Right kidney (tissue), 1 donor: Measurements from ENCODE around the gene PLA2G4D.

ENCODE experiments used
- DNase-seq: peaks from one replicate; pipeline ENCODE4 v3.0.0-alpha.2; 2016

PLA2G4D gene

DNA sequence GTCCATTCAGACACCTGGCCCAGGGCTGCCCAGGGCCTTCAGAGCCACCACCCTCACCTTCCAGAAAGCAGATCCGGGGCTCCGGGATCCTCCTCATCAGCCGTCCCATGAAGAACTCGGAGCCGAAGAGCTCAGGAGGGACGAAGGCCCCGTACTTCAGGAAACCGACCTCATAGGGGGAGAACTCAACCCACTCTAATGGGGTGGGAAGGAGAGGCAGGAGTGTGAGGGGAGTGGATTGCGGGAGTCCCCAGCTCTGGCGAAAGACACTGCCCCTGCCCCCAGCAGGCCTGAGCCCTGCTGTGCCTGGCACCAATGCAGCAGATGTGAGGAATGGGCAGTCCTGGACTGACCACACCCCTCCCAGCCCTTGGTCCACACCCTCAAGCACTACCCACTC lies 22.6 kb downstream of the PLA2G4D start:
- no peak for DNase-seq

DNA sequence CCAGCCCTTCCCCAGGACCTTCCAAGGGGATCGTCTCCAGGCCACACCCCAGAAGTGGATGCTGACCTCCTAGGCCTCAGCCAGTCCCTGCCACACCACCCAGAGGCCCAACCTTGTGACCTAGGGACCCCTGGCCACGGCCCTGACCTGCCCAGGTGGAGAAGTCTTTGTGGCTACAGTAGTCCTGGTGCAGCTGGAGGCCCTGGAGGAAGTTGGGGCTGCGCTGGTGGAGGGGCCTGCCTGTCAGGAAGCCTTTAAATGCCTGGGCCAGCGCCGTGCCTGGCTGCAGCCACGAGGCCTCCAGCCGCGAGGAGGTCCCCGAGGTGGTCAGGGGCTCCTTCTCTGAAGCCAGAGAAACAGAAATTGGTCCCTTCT lies 23.4 kb downstream of the PLA2G4D start:
- DNase-seq: no peak

DNA sequence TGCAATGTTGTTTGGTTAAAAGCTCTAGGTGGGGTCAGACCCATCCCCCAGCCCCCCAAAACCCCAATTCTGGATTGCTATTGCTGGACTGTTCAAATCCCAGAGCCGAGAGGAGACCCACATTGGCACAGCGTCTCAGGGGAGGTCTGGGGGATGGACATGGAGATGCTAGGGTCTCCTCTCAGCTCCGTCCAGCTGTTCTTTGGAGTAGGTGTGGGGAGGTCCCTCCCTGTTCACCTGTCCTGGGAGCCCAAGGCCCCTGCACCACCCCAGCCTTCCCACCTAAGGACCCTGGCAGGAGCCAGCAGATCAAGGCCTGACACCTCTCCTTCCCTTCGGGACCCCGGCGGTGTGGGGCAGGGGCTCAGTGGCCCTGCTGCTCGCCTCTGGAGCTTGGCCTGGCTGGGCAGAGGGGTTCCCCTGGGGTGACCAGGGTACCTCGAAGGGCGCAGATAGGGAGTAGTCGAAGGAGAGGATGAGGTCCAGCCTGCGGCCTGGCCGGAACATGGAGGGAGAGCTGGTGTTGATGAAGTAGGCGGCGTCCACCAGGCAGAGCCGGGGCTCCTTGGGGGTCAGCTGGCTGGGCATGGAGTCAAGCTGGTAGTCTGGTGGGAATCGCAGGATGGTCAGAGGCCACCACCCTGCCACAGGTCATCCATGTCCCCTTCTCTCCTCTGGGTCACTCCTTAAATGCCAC lies 23.9 kb downstream of the PLA2G4D start:
- no peak for DNase-seq

DNA sequence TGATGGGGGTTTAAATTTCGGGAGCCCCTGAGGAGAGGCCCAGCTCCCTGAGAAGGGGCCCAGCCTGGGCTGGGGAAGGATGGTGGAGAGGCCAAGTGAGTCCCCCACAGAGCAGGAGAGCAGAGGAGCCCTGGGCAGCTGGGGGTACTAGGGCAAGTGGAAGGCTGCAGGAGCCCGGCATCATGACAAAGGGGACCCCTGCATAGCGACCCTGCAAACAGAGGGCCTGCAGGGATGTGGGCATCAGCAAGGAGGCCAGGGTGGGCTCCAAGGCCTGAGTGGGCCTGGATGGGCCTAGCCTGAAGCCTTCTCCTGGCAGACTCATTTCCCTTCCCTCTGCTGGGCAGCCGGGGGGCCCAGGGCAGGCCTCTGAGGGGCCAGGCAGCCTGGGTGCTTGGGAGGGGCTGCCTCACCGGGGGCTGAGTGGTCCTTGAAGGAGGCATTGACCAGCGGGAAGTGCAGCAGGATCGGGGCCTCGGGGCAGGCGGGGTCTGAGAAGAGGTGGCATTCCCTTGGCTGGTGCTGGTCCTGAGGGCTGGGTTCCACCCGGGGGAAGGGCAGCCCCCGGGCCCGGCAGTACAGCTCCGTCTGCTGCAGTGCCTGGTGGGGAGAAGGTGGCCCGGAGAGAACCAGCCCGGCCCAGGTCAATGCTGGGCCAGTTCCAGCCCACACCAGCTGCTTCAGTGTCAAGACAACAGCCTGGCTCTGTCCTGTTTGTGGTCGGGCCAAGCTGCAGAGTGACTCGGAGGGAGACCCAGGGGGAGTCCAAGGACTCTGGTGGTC lies 24.7 kb downstream of the PLA2G4D start:
- DNase-seq: no peak

DNA sequence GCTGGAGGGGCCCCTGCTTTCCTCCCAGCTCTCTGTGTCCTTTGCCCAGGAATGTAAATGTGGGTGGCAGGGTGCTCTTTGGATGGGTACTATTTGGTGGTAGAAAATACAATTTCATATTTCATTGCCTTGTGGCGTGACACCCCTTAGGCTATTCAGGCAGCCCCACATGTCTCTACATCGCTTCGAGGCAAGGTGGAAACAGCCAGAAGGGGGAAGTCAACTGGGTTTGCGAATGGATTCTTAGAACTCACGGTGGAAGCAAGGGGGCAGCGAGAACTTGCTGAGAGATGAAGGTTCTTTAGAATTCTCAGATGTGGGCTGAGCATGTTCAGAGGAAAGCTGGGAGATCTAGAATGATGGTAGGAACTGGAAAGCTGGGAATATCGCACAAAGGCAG lies 25.3 kb downstream of the PLA2G4D start:
- no peak for DNase-seq

DNA sequence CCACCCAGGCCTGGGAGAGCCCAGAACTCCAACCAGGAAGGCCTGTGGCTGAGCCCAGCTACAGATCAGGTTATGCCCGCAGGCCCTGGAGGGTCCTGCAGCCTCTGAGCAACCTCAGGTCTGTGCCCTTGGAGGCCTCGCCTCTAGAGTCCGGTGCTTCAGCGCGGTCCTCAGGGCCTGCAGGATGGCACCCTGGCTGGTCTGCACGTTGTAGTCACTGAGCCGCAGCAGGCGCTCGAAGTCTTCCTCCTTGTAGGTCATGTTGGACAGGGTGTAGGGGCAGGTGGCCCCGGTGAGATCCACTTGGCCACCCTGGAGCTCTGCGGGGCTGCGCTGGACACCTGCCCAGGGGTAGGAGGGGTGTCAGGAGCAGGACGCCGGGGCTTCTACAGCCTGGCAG lies 25.8 kb downstream of the PLA2G4D start:
- DNase-seq: no peak

DNA sequence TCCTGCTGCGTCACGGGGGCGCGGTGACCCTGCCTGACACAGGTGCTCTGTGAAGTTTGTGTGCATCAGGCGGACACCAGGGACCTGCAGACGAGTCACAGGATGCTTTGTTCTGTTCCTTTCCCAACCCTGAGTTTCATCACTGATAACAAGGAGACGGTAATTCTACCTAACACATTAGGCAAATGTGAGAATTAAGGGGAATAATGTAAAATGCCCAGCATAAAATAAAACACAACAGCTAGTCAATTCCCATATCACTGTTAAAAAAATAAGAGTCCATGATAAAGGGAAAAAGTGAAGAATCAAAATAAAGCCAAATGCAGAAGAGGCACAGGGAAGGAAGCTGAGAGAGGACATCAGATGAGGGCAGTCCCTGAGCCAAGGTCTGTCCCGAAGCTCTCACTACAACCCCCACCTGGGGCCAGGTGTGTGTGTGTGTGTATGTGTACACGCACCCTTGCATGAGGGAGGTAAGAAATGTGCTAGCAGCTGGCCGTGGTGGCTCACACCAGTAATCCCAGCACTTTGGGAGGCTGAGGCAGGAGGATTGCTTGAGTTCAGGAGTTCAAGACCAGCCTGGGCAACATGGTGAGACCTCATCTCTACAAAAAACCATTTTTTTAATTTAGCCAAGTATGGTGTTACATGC lies 27.5 kb downstream of the PLA2G4D start:
- no peak for DNase-seq

DNA sequence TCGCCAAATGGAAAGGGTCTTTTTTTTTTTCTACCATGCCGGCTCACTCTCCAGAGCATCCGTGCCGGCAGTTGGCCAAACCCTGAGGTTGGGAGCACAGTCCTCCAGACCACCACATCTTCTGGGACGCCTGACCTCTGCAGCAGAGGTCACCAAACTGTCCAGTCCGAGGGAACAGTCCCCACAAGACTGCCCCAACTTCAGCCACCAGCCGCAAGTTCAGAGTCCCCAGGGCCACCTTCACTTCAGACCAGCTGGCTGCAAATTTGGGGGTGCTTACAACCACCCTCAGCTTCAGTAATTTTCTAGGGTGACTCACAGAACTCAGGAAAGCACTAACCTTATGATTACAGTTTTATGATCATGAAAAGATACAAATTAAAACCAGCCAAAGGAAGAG lies 28.9 kb downstream of the PLA2G4D start:
- no peak for DNase-seq

DNA sequence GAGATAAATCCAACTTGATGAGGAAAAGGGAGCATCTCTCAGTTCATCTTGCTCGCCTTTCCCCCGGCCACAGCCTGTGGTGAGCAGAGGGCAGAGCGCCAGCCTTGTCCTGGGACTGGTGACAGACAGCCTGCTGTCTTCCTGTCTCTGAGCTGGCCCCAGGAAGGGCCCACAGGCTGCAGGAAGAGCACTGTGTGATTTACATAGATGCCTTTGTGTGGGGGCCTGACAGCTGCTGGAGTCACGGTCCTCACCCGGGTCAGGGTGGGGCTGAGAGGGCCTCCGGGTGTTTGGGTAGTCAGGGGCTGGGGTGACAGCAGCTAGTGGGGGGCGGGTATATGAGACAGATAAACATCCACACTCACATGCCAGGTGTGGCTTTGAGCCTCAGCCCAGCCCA lies 29.3 kb downstream of the PLA2G4D start:
- no peak for DNase-seq

DNA sequence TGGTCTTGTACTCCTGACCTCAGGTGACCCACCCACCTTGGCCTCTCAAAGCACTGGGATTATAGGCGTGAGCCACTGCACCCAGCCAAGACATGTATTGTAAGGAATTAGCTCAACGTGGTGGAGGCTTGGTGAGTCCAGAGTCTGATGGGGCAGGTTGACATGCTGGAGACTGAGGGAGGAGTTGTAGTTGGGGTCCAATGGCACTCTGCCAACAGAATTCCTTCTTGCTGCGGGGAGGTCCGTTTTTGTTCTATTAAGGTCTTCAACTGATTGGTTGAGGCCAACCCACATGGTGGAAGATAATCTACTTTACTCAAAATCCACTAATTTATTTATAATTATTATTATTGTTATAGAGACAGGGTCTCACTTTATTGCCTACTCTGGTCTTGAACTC lies 30.1 kb downstream of the PLA2G4D start:
- no peak for DNase-seq

DNA sequence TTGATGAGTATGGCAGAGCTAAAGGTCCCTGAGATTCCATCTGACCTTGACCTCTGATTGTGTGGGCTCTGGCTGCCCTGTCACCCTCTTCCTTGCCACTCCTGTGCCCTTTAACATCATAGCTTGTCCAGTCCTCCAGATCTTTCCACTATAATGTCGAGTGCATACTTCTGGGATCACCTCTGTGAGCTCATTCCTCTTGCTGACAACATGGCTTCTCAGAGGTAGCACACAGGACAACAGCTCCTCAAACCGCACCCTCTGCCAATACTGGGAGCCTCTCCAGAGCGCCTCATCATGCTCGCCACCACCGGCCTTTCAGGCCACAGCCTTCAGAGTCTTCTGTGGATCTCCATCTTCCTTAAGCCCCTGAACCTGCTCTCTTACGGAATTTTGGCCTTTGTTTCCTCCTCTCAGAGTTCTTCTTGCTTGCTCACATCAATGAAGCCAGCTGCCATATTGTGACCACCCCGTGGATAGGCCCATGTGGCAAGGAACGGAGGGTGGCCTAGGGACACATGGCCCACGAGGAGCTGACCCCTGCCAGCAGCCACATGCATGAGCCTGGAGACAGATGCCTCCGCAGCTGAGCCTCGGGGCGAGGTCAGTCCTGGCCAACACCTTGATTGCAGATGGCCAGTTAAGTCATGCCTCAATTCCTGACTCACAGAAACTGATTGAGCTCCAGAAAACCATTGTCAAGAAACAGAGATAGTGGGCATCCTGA lies 31.1 kb downstream of the PLA2G4D start:
- DNase-seq: no peak

DNA sequence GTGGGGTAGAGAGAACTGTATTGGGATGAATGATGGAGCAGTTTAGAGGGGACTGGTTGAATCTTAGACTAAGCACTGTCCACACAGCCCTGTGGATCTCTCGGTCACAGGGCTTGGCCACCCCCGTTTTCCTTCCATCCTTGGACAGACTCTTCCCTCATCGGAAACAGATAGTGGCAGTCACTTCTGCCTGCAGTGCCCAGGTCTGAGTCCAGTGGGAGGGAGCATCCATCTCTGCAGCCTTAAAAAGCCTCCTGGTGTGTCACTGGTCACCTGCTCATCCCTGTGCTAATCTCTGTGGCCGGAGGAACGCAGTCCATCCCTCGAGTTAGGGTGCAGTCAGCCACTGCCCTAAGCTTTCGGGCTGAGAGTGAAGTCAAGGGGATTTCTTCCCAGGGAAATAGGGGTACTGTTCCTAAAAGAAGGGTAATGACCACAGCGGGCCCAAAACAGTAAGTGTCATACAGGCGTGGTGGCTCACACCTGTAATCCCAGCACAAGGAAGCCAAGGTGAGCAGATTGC lies 32.0 kb downstream of the PLA2G4D start:
- no peak for DNase-seq

DNA sequence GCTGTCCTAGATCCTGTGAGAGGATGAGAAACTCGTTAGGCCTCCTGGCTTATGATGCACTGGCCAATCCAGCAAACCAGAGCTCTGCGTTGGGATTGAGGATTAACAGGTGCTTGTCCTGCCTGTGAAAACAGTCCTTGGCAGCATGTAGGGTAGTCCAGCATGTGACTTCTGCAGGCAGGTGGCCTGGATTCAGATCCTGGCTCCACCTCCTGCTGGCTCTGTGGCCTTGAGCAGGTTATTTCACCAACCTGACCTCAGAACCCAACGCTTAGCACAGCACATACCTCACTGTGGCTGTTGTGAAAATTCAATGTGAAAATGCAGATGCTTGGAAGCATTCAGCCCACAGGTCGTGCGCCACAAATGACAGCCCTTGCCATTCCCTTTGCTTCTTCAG lies 33.6 kb downstream of the PLA2G4D start:
- no peak for DNase-seq

DNA sequence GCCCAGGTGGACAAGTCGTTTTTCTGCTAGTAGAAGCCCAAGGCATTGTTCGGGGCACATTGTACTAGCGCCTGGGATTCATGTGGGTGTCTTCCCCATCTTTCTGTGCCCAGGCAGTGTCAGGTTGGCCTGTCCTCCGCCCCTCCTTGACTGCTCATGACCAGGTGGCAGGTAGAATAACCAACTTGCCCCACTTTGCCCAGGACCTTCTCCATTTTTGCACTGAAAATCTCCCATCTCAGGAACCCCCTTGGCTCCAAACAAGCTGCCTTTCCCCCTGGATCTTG lies 33.9 kb downstream of the PLA2G4D start:
- DNase-seq: no peak

DNA sequence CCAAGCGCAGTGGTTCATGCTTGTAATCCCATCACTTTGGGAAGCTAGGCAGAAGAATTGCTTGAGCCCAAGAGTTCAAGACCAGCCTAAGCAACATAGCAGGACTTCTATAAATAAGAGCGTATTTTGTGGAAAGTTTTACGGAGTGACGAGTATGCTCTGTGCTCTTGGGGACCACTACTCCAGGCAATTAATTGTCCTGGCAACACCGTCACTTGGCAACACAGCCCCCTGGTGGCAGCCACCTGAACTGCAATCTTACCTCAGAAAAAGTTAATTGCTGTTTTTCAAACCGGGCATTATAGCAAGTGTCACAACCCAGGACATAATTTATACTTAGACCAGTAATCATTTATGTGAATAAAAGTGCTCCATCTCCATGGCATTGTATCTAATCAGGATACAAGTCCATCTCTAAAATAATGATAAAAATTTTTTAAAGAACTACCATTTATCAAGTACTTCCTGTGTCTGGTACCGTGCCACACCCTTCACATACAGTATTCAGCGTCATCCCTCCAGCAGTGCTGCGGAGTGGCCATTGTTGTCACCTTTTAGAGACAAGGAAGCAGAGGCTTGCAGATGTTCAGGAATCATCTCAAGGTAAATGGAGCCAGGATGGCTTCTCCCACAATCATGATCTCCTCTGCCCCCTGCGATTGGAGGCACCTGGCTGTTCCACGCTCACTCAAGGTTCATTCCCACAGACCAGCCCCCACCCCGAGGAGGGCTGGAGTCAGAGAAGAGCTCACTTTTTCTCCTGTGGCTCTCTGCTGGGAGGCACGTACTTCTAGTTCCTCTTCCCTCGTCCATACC lies 34.5 kb downstream of the PLA2G4D start:
- no peak for DNase-seq

DNA sequence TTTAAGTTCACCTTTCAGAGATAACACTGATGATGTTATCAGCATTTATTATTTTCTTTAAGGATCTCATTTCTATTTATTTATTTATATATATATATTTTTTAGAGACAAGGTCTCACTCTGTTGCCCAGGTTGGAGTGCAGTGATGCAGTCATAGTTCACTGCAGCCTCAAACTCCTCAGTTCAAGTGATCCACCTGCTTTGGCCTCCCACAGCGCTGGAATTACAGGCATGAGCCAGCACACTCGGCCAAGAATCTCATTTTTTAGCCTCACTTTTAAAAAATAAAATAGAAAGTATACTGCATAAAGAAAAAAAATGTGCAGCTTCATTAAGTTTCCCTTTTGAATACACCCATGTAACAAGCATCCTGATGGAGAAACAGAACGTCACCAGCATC lies 35.6 kb downstream of the PLA2G4D start:
- no peak for DNase-seq

DNA sequence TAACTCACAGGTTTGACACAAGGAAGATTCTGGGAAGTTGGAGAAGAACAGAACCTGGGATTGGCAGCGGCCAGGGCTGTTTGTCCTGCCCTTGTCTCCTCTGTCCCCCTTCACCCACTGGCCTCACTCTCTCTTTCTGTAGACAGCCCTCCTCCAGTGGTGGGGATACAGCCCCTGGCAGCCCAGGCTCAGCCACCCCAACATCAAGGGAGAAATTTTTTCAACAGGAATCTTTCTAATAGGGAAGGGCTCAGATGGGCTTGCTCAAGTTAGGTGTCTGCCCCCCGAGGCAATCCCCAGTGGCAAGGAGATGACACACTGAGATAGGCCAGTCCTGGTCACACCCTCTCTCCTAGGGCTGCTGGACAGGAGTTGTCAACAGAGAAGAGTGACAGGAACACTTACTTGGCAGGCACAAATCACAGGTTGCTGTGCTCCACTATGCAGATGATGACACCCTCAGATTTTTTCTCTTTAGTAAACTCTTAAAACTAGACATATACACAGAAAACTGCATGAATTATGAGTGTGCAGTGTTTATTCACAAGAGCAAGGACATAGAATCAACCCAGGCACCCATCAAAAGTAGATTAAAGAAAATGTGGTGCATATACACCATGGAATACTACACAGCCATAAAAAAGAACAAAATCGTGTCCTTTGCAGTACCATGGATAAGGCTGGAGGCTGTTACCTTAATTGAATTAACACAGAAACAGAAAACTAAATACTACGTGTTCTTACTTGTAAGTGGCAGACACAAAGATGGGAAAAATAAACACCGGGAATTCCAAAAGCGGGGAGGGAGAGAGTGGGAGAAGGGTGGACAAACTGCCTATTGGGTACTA lies 36.3 kb downstream of the PLA2G4D start:
- DNase-seq: no peak

DNA sequence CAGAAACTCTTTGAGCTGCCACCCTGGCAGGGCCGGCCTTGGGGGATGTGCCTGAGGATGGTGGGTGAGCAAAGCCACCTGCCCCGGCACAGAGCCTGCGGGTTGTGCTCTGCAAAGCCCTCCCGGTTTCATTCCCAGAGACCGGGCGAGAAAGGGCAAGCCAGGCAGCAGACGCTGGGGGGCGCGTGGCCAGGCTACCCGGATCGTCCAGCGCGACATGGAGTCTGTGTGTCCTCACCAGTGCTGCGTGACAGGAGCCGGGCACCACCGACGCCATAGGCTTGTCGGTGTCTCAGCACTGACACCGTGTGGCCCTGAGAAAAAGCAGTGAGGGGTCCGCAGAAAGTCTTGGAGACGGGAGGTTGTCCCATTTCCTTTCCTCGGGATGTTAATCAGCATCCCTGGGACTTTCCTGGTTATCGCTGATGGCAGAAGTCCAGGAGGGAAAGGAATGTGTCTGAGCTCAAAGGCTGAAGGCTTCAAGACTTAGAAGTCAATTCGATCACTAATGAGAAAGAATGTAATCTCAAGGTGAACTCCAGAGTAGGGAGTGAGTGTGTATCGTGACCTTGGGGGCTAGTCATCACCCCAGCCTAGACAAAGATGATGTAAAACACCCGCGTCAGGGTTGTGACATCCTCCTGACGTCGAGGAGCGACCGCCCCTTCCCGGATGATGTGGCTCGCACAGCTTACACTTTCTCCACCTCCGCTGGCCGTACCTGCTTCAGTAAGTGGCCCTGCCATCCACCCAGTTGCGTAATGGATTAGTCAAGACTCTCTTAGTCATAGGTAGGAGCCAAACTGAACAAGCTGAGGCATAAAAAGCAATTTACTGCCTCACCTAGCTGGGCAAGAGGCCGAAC lies 37.2 kb downstream of the PLA2G4D start:
- DNase-seq: peak; percentile 72

DNA sequence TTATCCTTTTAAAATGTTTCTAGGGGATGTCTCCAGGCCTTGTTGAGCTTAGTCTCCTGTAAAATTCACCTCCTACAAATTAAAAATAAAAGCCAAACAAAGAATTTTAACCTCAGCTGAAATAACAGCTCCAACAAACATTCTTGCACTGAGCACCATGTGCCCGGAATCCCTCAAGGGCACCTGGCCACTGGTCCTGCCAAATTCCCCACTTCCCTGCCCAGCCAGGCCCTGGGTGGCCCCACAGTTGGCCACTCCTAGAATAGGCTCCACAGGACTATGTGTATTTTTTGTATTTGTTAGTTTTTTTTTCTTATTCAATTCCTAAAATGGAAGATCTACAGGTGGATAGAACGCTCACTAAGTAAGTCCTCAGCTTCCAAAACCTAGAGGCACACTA lies 40.4 kb downstream of the PLA2G4D start:
- DNase-seq: no peak

DNA sequence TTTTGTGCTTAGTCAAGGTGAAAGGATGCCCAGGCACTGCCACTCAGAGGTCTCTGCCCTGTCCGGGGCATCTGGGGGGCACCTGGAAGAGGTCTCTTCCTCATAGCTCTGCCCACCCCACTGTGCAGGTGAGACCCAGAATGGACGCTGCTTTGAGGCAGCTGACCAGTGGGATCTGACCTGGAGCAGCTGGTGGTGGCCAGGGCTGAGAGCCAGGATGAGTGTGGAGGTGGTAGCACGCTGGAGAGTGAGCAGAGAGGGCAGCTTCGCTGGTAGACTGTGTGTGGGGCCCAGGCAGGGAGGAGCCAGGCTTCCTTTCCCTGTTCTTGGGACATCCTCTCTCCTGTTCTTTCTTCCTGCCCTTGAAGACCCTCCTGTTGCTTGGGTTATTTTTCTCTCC lies 41.4 kb downstream of the PLA2G4D start:
- no peak for DNase-seq
